ENCODE results near the gene SNUPN.
A peak's percentile ranks its signal among the peaks of the same experiment; 100 is the strongest.
"Not testable (repeated sequence)": the region's sequence is repeated elsewhere in the genome, so short reads cannot be mapped to it uniquely, and the experiment has no call there.

The SNUPN gene

DNA sequence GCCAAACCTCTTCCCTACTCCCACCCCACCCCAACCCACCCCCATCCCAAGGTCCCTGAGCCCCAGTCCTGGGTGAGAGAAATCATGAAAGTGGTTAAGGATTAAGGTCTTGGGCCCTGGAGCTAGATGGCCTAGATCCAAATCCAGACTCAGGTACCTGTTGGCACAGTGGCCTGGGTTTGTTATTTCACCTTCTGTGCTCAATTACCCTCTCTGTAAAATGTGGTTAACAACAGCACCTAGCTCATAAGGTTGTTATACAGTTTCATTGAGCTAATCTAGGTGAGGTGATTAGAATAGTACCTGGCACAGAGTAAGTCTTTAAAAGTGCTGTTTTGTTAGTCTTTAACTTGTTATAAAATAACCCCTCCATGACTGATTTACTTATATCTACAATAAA lies 6.4 kb upstream of the SNUPN start:
- no peak for DNase-seq

DNA sequence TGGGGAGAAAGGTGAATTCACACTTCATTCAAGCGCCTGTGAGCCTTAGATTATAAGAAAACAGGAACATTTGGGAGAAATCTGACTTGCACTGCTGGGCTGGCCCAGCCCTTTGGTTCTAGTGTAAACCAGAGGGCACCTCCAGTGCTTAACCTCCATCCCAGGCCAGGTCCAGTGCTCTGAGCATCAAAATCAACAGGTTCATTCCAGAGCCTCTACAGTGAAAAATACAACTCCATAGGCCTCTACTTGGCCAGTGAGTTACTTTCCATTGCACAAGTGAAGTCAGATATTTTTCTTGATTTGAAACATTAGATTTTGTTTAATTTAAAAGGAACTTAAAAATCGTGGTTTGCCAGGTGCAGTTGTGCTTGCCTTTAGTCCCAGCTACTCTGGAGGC lies 3.0 kb downstream of the SNUPN start:
- DNase-seq, result no peak

GRCh38 chr15:75620841-75621391 lies 4.6 kb downstream of the SNUPN start:
- peak; percentile 90 for DNase-seq

DNA sequence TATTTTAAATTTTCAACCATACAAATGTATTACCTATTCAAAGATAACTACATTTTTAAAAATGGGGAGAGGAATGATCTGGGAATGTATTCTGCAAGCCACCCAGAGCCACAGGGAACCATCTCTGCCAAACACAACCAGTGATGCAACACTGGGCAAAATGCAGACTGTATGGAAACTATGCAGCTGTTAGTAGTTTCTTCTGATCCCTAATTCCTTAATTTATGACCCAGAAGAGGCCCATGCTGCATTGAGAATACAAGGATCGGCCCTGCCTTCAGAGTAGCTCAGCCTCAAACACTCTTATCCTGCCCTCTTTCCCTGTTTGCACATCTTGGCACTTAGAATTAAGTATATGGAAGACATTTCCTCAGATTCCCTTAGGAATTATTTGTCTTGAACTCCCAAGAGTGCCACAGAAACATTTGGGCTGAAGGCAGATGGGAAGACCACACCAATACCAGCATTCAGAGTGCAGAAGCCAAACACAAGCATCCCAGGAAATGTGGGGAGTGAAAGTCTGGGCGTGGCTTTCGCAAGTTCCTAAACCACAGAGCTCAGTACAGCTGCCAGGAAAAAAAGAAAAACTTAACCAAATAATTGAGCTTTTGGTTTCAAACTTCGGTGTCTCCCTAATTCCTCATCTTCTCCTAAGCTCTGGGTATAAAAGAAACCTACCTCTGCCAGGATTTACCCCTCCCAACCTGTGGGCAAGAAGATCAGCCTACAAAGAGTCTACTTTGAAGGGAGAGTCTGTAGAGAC lies 5.3 kb downstream of the SNUPN start:
- DNase-seq, result peak; percentile 81

DNA sequence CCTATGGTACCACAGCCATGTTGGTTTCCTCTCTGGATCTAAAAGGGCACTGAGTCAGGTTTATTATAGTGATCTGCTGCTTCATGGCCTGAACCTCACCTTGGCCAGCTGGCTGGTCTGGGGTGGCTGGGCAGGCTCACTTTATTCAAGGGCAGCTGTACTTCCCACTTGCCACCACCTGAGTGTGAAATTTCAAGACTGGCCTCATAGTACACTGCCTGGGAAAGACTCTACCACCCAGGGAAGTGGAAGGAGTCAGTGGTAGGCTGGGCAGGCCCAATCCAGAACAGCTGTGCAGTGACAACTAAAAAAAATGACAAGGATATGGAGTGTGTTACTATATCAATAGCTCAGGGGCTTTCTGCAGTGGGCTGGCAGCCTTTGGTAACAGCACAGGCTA lies 8.8 kb downstream of the SNUPN start:
- no peak for DNase-seq

DNA sequence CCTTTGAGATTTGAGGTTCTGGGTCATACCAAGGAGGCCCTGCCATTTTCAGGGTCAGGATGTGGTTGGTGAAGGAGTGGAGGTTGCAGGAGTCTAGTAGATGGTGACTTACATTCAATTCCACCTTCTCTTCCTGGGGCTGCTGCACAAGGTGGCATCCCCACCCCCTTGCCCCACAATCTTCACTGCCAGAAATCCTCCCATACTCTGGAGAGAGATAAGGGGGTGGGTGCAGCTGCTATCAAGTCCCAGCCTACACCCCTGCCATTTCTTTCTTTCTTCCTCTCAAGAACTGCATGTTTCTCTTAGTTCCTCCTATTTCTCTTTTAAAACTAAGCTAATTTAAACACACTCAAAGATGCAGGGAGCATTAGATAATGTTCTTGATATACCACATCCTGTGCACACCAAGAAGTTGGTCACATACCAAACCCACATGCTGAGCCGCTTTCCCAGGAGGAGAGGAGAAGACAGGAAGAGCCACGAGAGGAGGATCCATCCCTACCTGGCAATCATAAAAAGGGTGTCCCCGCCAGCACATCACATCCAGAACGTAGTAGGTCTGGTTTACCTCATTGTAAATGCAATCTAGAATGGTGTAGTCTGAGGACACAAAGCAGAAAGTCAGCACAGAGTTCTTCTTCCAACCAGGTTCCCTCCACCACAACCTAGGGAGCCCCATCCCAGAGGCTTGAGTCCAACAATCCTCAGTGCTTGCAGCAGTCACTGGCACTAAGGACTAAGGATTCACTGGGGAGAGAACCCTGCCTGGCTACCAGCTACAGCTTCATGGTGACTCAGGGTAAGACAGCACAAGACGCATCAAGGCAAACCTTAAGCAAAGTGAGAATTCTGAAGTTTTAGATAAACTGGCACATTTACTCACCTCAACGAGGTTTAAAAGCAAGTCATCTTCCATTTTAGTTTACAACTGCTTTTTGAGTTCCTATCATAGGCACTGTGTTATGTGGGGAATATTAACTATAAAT lies 18.5 kb downstream of the SNUPN start:
- DNase-seq, result peak; percentile 42

- DNase-seq, result no peak
These were observed 19.5 kb downstream of the SNUPN start for GRCh38 chr15:75606026-75606425.

- DNase-seq, result peak; percentile 42
These were observed 26.1 kb downstream of the SNUPN start for GRCh38 chr15:75599401-75599800.

DNA sequence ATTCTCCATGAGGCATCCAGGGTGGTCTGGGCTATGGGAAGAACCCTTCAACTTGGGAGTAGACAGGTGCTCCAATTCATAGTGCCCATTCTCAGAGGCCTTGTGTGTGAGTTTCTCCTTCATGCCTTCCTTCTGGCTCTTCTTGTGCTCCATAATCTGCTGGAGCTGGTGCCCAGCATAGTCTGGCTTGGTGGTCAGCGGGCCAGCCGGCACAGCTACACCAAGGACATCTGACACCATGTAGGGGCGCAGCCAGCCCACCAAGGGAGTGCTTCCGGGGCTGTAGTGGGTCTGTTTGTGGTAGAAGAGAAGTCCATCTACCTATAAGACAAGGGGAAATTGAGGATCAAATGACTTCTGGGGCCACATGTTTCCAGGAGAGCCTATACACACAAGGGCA lies 27.2 kb downstream of the SNUPN start:
- no peak for DNase-seq

GRCh38 chr15:75597667-75598341 lies 27.7 kb downstream of the SNUPN start:
- DNase-seq, result no peak

DNA sequence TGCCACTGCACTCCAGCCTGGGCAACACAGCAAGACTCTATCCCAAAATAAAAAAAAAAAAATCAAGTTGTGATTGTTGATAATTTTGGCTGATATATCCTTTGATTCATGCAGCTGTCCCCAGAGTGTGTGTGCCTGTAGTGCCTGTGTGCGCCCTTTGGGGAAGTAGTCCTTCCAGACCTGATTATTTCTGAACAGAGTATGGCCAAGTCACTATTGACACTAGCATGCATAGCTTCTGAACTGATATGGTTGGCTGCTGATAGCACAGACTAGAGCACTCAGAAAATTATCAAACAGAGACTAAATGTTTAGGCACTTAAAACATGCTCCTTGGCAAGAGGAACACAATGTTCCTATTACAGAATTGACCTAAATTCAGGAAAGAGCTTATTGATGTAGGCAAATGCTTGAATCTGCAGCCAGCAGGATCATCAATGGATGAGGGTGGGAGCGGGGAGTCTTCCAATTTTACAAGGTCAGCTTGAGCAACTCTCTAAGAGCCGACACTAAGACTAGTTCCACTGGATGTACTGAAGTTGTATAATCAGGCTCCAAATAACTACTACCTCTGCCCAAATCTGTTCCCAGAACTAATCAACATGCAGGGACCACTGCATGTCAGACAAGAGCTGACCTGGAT lies 28.7 kb downstream of the SNUPN start:
- DNase-seq, result no peak

- no peak for DNase-seq
These were observed 31.2 kb downstream of the SNUPN start for GRCh38 chr15:75594276-75594675.

GRCh38 chr15:75591655-75592364 lies 33.7 kb downstream of the SNUPN start:
- no peak for DNase-seq

DNA sequence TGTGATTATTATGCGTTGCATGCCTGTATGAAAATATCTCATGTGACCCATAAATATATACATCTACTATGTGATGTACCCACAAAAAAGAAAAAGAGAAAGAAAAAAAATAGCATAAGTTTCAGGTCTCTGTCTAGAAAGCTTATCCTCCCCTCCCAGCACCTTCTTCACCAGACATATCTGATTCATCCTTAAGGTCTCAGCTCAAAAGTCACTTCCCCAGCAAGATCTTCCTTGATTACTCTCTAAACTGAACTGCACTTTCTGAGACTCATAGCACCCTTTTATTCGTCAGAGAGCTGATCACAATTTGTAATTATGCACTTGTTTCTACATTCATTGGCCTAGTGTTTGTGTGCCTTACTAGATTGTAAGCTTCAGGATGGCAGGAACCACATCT lies 35.3 kb downstream of the SNUPN start:
- no peak for DNase-seq

DNA sequence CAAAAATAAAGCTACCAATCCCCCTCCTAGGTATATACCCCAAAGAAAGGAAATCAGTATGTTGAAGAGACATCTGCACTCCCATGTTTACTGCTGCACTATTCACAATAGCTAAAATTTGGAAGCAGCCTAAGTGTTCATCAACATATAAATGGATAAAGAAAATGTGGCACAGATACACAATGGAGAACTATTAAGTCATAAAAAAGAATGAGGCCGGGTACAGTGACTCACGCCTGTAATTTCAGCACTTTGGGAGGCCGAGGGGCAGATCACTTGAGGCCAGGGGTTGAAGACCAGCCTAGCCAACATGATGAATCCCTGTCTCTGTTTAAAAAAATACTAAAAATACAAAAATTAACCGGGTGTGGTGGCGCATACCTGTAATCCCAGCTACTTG lies 36.5 kb downstream of the SNUPN start:
- no peak for DNase-seq

- not testable (repeated sequence) for DNase-seq
These were observed 39.1 kb downstream of the SNUPN start for GRCh38 chr15:75586422-75586821.

DNA sequence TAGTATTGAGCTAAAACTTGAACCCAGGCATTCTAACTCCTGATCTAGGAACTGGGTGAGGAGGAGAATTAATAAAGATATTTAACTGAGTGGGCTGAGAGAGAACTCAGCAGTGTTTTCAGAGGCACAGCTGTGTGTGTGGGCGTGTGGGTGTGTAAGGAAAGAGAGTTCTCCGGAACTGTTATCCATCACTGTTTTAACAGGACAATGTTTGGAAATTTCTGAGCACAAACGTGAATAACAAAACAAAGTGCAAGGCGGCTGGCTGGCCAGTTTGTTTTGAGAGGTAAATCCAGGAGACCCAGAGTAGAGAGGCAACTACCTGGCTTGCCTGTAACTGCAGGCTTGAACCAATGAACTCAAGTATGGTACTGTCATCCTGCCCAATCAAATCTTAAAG lies 41.4 kb downstream of the SNUPN start:
- no peak for DNase-seq

- no peak for DNase-seq
These were observed 41.8 kb downstream of the SNUPN start for GRCh38 chr15:75583701-75584100.

DNA sequence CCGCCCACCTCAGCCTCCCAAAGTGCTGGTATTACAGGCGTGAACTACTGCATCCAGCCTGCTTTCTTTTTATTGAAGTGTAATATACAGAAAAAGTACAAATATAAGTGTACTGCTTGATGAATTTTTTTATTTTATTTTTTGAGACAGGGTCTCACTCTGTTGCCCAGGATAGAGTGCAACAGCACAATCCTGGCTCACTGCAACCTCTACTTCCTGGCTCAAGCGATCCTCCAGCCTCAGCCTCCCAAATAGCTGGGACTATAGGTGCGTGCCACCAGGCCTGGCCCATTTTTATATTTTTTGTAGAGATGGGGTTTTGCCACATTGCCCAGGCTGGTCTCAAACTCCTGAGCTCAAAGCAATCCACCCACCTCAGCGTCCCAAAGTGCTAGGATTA lies 42.6 kb downstream of the SNUPN start:
- DNase-seq, result not testable (repeated sequence)

GRCh38 chr15:75578948-75579920 lies 46.3 kb downstream of the SNUPN start, which contains the start of gene PTPN9:
Gene PTPN9 (minus strand): TSS chr15:75579315. CDS start chr15:75578776, 539 bp downstream.
- peak; percentile 87 for DNase-seq
